COR-L47 (cell line): ENCODE results near the gene STK24.

Experiments used
- DNase-seq: peaks from one replicate; lab custom pipeline; 2025; lab: John Stamatoyannopoulos, UW

Gene STK24

GRCh38 chr13:98533912-98534311 lies 43.0 kb downstream of the STK24 start:
- no peak for DNase-seq

- no peak for DNase-seq
Observed at GRCh38 chr13:98532254-98532653, 44.7 kb downstream of the STK24 start.

- DNase-seq: no peak
Observed at GRCh38 chr13:98530217-98530616, 46.7 kb downstream of the STK24 start.

DNA sequence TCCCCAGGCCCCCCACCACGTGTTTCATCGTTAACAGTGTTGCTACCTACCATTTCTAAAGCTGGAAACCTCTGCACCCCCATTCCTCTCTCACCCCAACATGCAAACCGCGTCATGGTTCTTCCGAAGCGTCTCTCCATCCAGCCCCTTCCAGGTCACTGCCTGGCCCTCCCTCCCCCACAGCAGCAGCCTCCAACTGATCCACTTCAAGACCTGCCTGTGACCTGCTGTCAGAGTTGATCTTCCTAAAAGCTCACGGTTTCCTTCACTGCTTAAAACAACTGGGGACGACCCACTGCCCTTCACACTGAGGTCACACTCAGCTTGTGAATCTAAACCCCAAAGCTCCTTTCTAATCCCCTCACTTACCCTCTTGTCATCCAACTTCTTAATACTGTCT lies 47.7 kb downstream of the STK24 start:
- DNase-seq: no peak

GRCh38 chr13:98528663-98529064 lies 48.2 kb downstream of the STK24 start:
- DNase-seq: no peak

DNA sequence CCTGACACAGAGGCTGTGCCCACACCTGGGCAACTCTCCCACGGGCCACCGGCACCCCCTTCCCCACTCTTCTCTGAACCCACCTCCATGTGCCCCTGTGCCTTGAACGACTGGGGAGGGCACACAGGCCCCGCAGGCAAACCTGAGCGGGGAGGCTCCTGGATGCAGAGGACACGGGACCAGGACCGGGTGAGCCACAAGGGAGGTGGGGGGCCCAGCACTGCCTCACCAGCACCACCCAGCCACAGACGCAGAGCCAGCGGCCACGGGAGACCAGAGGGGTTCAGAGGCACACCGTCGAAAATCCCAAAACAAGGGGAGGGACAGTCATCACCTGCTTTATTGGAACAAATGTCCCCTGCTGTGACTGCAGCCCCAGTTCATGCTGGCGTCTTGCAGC lies 49.4 kb downstream of the STK24 start:
- DNase-seq: no peak

GRCh38 chr13:98526182-98526512 lies 50.8 kb downstream of the STK24 start:
- DNase-seq: no peak

- DNase-seq: no peak
Observed at GRCh38 chr13:98525456-98526181, 51.3 kb downstream of the STK24 start.

DNA sequence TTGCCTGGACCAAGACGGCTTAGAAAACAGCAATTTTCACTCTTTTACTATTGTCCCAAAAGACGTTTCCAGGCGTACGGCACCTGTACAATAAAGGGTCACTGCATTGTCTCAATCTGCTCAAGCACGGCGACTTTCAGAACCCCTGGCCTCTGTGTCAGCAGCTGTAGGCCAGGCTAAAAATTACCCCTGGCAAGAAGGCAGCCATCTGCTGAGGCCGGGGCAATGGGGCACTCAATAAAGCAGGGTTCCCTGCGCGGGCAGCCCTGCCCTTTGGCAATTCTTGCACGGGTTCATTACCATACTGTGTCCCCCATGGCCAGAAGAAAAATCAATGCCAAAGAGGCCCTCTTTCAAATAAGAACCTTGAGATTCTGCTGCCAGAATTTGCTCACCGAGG lies 52.1 kb downstream of the STK24 start:
- no peak for DNase-seq

GRCh38 chr13:98524391-98524790 lies 52.5 kb downstream of the STK24 start:
- no peak for DNase-seq

DNA sequence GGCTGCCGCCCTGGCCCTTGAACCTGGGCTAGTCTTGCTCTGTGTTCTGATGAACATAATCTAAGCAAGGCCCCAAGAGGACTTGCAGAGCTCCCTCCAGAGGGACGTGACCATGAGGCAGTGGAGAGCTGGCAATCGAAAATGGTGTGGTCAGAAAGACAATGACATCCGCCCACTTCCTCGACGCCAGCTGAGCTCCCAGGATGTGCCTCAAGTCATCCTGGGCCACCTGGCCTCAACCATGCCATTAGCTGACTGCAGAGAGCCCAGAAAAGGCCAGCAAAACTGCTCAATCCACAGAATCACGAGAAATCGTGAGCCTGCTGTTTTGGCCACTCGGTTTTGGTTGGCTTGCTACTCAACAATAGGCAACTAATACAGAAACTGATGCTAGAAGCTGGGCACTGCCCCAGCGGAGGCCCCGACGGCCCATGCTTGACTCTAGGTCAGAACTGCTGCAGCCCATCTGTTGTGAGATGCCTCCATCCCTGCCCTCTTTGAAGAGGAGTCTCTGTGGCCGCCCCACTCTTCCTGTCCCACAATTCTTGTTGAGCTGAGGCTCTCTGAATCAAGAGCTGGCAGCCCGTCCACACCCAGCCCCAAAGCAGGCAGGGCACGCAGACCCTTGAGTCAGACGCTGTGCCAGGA lies 53.3 kb downstream of the STK24 start:
- no peak for DNase-seq

DNA sequence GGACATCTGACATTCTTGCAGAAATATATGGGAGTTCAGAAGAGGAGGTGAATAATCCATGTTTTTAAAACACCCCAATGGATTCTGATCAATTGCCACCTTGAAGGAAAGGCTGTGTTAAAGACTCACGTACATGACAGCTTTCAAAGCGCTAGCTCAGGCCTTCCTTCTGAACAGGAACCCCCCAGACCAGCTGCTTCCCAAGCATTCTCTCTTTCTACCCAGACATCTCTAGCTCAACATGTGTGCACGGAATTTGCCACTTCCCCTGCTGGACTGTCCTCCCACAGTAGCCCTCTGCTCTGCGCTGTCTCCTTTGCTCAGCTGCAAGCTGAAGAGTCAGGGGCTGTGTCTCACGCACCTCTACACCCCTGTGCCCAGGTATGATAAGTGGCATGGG lies 54.5 kb downstream of the STK24 start:
- DNase-seq: no peak

DNA sequence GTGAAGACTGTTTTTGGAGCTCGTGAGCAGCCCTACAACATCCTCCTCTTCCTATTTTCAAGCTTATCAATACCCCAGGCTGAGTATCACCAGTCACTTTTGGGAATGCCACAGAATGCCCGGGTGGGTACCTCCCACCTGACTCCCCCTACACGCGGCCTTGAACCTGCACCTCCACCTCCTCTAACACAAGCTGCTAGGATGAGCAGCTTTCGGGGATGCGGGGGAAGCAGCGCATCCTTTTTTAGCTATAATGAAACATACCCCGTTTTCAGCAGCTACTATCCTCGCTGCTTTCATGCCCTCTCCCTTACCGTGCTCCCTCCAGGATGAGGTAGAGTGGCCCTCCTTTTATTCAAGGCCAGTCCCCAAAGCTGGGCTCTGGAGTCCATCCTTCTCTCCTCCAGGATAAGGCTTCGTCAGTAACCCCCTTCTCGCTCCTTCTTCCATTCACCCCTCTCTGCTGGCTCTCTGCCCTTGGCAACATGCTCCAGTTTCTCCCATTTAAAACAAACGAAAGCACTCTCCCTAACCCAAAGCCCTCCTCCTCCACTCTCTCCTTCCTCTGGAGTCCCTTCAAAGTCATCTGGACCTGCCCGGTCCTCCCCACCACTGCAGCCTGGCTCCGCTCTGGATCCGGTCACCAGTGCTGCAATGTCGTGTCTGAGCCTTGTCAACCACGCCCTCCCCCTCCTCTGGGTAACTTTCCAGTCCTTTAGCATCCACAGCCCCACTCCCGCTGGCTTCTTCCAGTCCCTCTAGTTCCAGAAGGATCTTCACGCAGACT lies 55.3 kb downstream of the STK24 start:
- no peak for DNase-seq

DNA sequence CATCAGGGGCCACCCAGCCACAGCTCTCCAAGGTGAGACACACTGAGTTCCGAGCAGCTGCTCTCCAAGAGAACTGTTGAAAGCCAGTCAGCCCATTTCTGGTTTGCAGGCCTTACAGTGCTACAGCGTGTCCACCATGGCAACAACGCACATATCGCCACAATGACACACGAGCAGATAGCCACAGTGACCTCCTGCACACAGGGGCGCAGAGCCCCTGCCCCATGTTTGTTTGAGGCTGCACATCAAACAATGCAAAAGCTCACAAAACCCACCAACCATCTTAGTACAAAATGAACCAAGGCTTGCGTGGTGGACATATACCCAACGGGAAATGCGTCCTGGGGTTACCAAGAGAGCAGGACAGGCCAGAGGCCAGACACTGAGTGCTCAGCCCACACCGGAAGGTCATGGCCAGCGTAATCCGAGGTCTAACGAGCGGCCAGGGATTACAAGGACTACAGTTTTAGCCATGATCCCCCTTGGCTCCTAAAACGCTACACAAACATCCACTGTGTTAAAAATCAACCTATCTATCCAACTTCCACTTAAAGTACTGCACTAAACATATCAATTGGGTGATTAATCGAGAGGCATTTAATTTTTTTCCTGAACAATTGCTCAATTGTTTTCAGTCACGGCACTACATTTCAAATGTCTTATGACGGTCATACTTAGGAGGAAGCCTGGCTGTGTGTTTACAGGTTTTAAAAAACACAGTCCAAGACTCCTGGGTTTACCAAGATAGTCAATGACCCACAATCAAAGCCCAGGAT lies 56.0 kb downstream of the STK24 start:
- no peak for DNase-seq

DNA sequence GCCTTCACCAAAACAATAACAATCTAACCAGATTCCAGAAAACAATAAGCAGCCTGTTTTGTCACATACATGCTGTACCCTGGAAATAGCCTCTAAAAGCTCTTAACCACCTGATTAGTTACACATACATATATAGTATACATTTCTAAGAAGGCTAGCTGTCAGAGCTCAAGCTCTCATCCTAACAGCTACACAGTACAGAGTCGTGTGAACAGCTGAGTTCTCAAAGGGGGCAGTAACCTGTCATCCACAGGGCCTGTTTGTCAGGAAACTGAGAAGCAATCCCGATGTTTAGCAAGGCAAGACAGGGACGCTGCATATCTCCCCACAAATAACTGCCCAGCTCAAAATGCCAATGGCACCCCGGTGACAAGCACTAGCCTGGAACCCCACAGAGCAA lies 56.9 kb downstream of the STK24 start:
- DNase-seq: no peak

- no peak for DNase-seq
Observed at GRCh38 chr13:98517576-98518310, 59.2 kb downstream of the STK24 start.

GRCh38 chr13:98515818-98516465 lies 61.0 kb downstream of the STK24 start:
- no peak for DNase-seq

DNA sequence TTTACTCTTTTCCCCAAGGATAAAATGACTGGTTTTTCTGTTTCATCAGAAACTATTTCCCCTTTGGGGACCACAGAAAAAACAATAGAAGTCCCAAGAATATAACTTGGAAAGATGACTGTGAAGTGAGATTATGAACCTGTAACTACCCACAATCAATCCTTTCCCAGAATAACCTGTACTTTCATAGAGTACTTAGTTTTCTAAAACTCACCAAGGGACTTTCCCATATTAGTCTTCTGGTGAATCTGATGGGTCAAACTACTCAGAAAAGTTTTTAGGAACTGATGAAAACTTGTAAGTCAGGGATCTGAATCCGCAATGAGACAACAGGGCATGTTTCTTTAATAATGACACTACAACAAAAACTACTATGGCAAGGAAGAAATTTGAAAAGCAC lies 62.6 kb downstream of the STK24 start:
- DNase-seq: no peak

- no peak for DNase-seq
Observed at GRCh38 chr13:98513837-98514236, 63.1 kb downstream of the STK24 start.

- no peak for DNase-seq
Observed at GRCh38 chr13:98512774-98513665, 63.9 kb downstream of the STK24 start.
